ENCODE measurements around the gene HPD.
A peak's percentile ranks its signal among the peaks of the same experiment; 100 is the strongest.

The HPD gene

GRCh38 chr12:121820056-121820455, 38.6 kb downstream of the HPD start:
- no peaks in the 10 kb centered on the region for H3K9me3 ChIP-seq (ENCODE audit: low read depth, low read length)

GRCh38 chr12:121819212-121819949, 39.3 kb downstream of the HPD start:
- H3K9me3 ChIP-seq (ENCODE audit: low read depth, low read length), result no peaks in the 10 kb centered on the region
- H3K4me3 ChIP-seq, result no peak overlapping the region
- H3K36me3 ChIP-seq (ENCODE audit: insufficient read depth, low read length), result peaks cover 65% of the 10 kb centered on the region; the same call in 1 of the 2 replicates
- TF ChIP-seq EZH2 (IDR thresholded peaks at IDR 0.05) (no peak), POLR2AphosphoS5 (IDR thresholded peaks at IDR 0.05; ENCODE audit: borderline replicate concordance, low read depth, low read length) (no peak), FOXP2 (optimal IDR thresholded peaks at IDR 0.05; ENCODE audit: control extremely low read depth, extremely low read length, insufficient read depth) (no peak)
- H3K9ac ChIP-seq (ENCODE audit: insufficient read length), result no peak overlapping the region
- no peak overlapping the region for H3K27ac ChIP-seq
- no peak for DNase-seq (ENCODE audit: low read depth, low spot score)

More at GRCh38 chr12:121820056-121820455, 38.6 kb downstream of the HPD start:
- no peak for TF ChIP-seq EZH2 (IDR thresholded peaks at IDR 0.05)
- TF ChIP-seq POLR2AphosphoS5 (IDR thresholded peaks at IDR 0.05; ENCODE audit: borderline replicate concordance, low read depth, low read length), result no peak
- TF ChIP-seq FOXP2 (optimal IDR thresholded peaks at IDR 0.05; ENCODE audit: control extremely low read depth, extremely low read length, insufficient read depth), result no peak
- H3K36me3 ChIP-seq (ENCODE audit: insufficient read depth, low read length), result peaks cover 58% of the 10 kb centered on the region; the same call in 1 of the 2 replicates
- no peak for DNase-seq (ENCODE audit: low read depth, low spot score)
- no peak overlapping the region for H3K4me3 ChIP-seq
- H3K27ac ChIP-seq, result no peak overlapping the region
- no peak overlapping the region for H3K9ac ChIP-seq (ENCODE audit: insufficient read length)

- Histone ChIP-seq H3K9me3 (ENCODE audit: low read depth, low read length) (no peaks in the 10 kb centered on the region), H3K36me3 (ENCODE audit: insufficient read depth, low read length) (peaks cover 67% of the 10 kb centered on the region; the same call in 1 of the 2 replicates), H3K9ac (ENCODE audit: insufficient read length) (no peak overlapping the region), H3K4me3 (no peak overlapping the region), H3K27ac (no peak overlapping the region)
- no peak for DNase-seq (ENCODE audit: low read depth, low spot score)
- TF ChIP-seq FOXP2 (optimal IDR thresholded peaks at IDR 0.05; ENCODE audit: control extremely low read depth, extremely low read length, insufficient read depth), result no peak
- no peak for TF ChIP-seq EZH2 (IDR thresholded peaks at IDR 0.05)
- no peak for TF ChIP-seq POLR2AphosphoS5 (IDR thresholded peaks at IDR 0.05; ENCODE audit: borderline replicate concordance, low read depth, low read length)
These were observed 41.0 kb downstream of the HPD start for GRCh38 chr12:121817648-121818043.

GRCh38 chr12:121816925-121817647, 41.6 kb downstream of the HPD start:
- Histone ChIP-seq H3K9me3 (ENCODE audit: low read depth, low read length) (no peaks in the 10 kb centered on the region), H3K36me3 (ENCODE audit: insufficient read depth, low read length) (peaks cover 65% of the 10 kb centered on the region; the same call in 1 of the 2 replicates), H3K9ac (ENCODE audit: insufficient read length) (no peak overlapping the region), H3K27ac (no peak overlapping the region), H3K4me3 (no peak overlapping the region)
- DNase-seq (ENCODE audit: low read depth, low spot score), result no peak
- no peak for TF ChIP-seq EZH2 (IDR thresholded peaks at IDR 0.05)
- TF ChIP-seq POLR2AphosphoS5 (IDR thresholded peaks at IDR 0.05; ENCODE audit: borderline replicate concordance, low read depth, low read length), result no peak
- TF ChIP-seq FOXP2 (optimal IDR thresholded peaks at IDR 0.05; ENCODE audit: control extremely low read depth, extremely low read length, insufficient read depth), result no peak

GRCh38 chr12:121815263-121815662, 43.4 kb downstream of the HPD start:
- Histone ChIP-seq H3K4me3 (no peak overlapping the region), H3K9me3 (ENCODE audit: low read depth, low read length) (no peaks in the 10 kb centered on the region), H3K36me3 (ENCODE audit: insufficient read depth, low read length) (peaks cover 70% of the 10 kb centered on the region), H3K27ac (no peak overlapping the region), H3K9ac (ENCODE audit: insufficient read length) (no peak overlapping the region)
- DNase-seq (ENCODE audit: low read depth, low spot score), result no peak
- TF ChIP-seq EZH2 (IDR thresholded peaks at IDR 0.05) (no peak), POLR2AphosphoS5 (IDR thresholded peaks at IDR 0.05; ENCODE audit: borderline replicate concordance, low read depth, low read length) (no peak), FOXP2 (optimal IDR thresholded peaks at IDR 0.05; ENCODE audit: control extremely low read depth, extremely low read length, insufficient read depth) (no peak)

- Histone ChIP-seq H3K9ac (ENCODE audit: insufficient read length) (no peak overlapping the region), H3K4me3 (no peak overlapping the region), H3K36me3 (ENCODE audit: insufficient read depth, low read length) (peaks cover 71% of the 10 kb centered on the region), H3K9me3 (ENCODE audit: low read depth, low read length) (no peaks in the 10 kb centered on the region), H3K27ac (no peak overlapping the region)
- no peak for DNase-seq (ENCODE audit: low read depth, low spot score)
- TF ChIP-seq EZH2 (IDR thresholded peaks at IDR 0.05) (no peak), POLR2AphosphoS5 (IDR thresholded peaks at IDR 0.05; ENCODE audit: borderline replicate concordance, low read depth, low read length) (no peak), FOXP2 (optimal IDR thresholded peaks at IDR 0.05; ENCODE audit: control extremely low read depth, extremely low read length, insufficient read depth) (no peak)
These were observed 44.1 kb downstream of the HPD start for GRCh38 chr12:121814429-121815119.

GRCh38 chr12:121813951-121814350, 44.7 kb downstream of the HPD start:
- no peaks in the 10 kb centered on the region for H3K9me3 ChIP-seq (ENCODE audit: low read depth, low read length)
- H3K27ac ChIP-seq, result peak overlapping the region; percentile 57; the same call in 1 of the 2 replicates
- TF ChIP-seq EZH2 (IDR thresholded peaks at IDR 0.05), result no peak
- TF ChIP-seq POLR2AphosphoS5 (IDR thresholded peaks at IDR 0.05; ENCODE audit: borderline replicate concordance, low read depth, low read length), result no peak
- no peak for TF ChIP-seq FOXP2 (optimal IDR thresholded peaks at IDR 0.05; ENCODE audit: control extremely low read depth, extremely low read length, insufficient read depth)
- no peak overlapping the region for H3K4me3 ChIP-seq
- no peak for DNase-seq (ENCODE audit: low read depth, low spot score)
- peak overlapping the region; percentile 32 for H3K9ac ChIP-seq (ENCODE audit: insufficient read length)
- H3K36me3 ChIP-seq (ENCODE audit: insufficient read depth, low read length), result peaks cover 71% of the 10 kb centered on the region
